Gastrocnemius medialis (tissue), 4 donors: ENCODE data around the gene ARL4D. TPM values are rescaled to one million over a fixed set of nuclear protein-coding genes. Genes with fewer than 3 reads are reported as not detected.
A peak's percentile ranks its signal among the peaks of the same experiment; 100 is the strongest.

Source experiments
- ATAC-seq, 2 donors: fragments of 150-250 bp; one replicate each; pipeline ENCODE4 v1.9.1; 2016
- DNase-seq, 2 donors: peaks; one replicate each; pipeline ENCODE4 v3.0.0-alpha.2; 2019
- H3K27ac ChIP-seq, 4 donors: fragments of 200-600 bp; sonication (generic); 1 replicate in 1 of 4; 2 replicates in 3 of 4; pipeline ENCODE4 v1.5.1; 2016 to 2018; ENCODE audit warnings: mild to moderate bottlenecking in 2 of 4, moderate library complexity in 1 of 4
- H3K27me3 ChIP-seq, 3 donors: fragments of 200-600 bp; sonication (generic) in 2 of 3; 1 replicate in 1 of 3; 2 replicates in 2 of 3; pipeline versions ENCODE4 v1.5.1 to v1.6.0; 2016 to 2019; ENCODE audit warnings: mild to moderate bottlenecking in 1 of 3, moderate library complexity in 1 of 3
- H3K36me3 ChIP-seq, 2 donors: fragments of 200-600 bp; sonication (generic) in 1 of 2; one replicate each; pipeline ENCODE4 v1.5.1; 2017 to 2018
- H3K4me1 ChIP-seq, 2 donors: fragments of 200-600 bp; sonication (generic) in 1 of 2; one replicate each; pipeline ENCODE4 v1.5.1; 2016 to 2017; ENCODE audit warnings: mild to moderate bottlenecking in 2 of 2
- H3K4me3 ChIP-seq, 4 donors: fragments of 200-600 bp; sonication (generic) in 3 of 4; 1 replicate in 1 of 4; 2 replicates in 3 of 4; pipeline ENCODE4 v1.5.1; 2016 to 2019; ENCODE audit warnings: mild to moderate bottlenecking in 2 of 4
- H3K9me3 ChIP-seq, 3 donors: fragments of 200-600 bp; sonication (generic) in 2 of 3; 1 replicate in 1 of 3; 2 replicates in 2 of 3; pipeline ENCODE4 v1.5.1; 2016 to 2019
- POLR2A ChIP-seq, 2 donors: fragments of 450-650 bp; IDR thresholded peaks; one replicate each; pipeline ENCODE4 v1.6.1; 2017; ENCODE audit warnings: antibody characterized with exemption in 2 of 2, mild to moderate bottlenecking in 2 of 2, moderate library complexity in 2 of 2
- in situ Hi-C, 4 donors: fragments of 200-750 bp; cut with MboI; loops; one replicate each; pipeline versions ENCODE4 v1.15.0 to v1.8.0; 2017; ENCODE audit warnings: low sequenced_read_pairs in 4 of 4
- intact Hi-C: fragments of 100-400 bp; cut with DNase I; formaldehyde crosslinking; loops from one replicate; pipeline ENCODE4 v1.15.1; 2023; ENCODE audit warnings: low total_unique reads
- total RNA-seq, 4 donors: library from RNA; depleted of rRNA; stranded (reverse); fragments of >200 nt; gene quantifications; one replicate each; pipeline versions ENCODE4 v1.1.0 to v1.2.3, GENCODE V29; 2016
- TF ChIP-seq, protein P1 (sequence below), 5 experiments: fragments of 450-650 bp in 3 of 5; fragments of 200-600 bp in 2 of 5; sonication (generic) in 2 of 5; IDR thresholded peaks in 4 of 5; conservative IDR thresholded peaks in 1 of 5; 1 replicate in 4 of 5; 2 replicates in 1 of 5; pipeline ENCODE4 v1.5.1; 2016 to 2019; ENCODE audit warnings: antibody characterized with exemption in 5 of 5, mild to moderate bottlenecking in 3 of 5, moderate library complexity in 3 of 5

Gene ARL4D
- total RNA-seq, 4 donors from 2014 or later, result 0.17 to 2.0 (median 1.3) TPM

DNA sequence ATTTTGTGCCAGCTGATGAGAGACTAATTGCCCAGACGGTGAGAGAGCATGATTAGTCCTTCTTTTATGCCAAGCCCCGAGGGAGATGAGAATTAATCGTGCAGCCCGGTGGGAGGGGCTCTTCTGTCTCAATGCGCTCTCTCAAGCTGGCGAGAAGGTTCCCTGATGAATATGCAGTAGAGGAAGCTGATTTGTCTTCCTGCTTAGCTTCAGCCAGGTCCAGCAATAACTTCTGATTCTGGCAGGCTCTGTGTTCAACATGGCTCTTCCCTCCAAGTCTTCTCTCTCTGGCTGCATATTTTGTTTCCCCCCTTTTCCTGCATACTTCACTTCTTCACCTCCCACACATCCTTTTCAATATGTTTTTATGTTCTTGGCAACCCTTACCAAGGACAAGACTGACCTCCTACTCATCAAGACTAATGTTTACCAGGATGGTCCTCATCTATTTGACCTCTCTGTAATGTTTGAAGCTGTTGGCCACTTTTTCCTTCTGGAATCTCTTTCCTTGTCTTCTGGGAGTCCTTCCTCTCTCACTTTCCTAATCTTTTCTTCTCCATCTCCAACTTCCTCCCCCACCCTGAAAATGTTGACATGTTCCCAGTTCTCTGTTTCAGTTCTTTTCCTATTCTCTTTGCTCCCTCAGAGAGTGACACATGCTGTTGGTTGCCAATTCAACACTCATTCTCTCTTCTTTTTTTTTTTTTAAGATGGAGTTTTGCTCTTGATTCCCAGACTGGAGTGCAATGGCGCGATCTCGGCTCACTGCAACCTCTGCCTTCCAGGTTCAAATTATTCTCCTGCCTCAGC is 33.1 kb downstream of the ARL4D start:
- DNase-seq, result no peak

DNA sequence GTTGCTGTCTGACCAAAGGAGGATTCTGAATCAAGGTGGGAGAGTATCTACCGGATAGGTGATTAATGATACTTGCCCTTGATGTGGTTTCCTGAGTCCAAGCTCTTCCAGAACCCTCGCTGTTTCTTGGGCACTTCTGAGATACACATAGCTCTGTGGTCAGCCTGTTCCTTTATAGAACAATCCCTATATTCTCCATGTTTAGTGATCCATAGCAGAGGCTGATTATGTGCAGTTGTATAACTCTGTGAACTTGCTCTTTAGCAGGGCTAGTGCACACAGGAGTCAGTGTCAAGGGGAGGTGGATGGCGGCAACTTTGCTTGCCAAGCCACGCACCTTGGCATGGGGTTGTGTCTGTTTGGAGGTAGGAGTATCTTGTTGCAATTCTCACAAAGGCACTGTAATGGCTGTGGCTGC is 36.1 kb downstream of the ARL4D start:
- peaks cover 0 to 5% (median 5%) of the 10 kb centered on the region in 3 donors for H3K27me3 ChIP-seq
- ATAC-seq, result no peak
- H3K4me3 ChIP-seq, result no peak overlapping the region
- no peaks in the 10 kb centered on the region for H3K36me3 ChIP-seq
- H3K27ac ChIP-seq, result no peak overlapping the region
- no peaks in the 10 kb centered on the region for H3K4me1 ChIP-seq
- intact Hi-C loops, result no loop called here
- H3K9me3 ChIP-seq, result no peaks in the 10 kb centered on the region
- in situ Hi-C loops, result no loop called here
- DNase-seq, result no peak
- no peak for TF ChIP-seq POLR2A (IDR thresholded peaks at IDR 0.05)
- TF ChIP-seq, protein P1, sequence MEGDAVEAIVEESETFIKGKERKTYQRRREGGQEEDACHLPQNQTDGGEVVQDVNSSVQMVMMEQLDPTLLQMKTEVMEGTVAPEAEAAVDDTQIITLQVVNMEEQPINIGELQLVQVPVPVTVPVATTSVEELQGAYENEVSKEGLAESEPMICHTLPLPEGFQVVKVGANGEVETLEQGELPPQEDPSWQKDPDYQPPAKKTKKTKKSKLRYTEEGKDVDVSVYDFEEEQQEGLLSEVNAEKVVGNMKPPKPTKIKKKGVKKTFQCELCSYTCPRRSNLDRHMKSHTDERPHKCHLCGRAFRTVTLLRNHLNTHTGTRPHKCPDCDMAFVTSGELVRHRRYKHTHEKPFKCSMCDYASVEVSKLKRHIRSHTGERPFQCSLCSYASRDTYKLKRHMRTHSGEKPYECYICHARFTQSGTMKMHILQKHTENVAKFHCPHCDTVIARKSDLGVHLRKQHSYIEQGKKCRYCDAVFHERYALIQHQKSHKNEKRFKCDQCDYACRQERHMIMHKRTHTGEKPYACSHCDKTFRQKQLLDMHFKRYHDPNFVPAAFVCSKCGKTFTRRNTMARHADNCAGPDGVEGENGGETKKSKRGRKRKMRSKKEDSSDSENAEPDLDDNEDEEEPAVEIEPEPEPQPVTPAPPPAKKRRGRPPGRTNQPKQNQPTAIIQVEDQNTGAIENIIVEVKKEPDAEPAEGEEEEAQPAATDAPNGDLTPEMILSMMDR (IDR thresholded peaks at IDR 0.05 in 4 of 5, conservative IDR thresholded peaks at IDR 0.05 in 1 of 5), result no peak

More for the DNA sequence above, 33.1 kb downstream of the ARL4D start:
- H3K36me3 ChIP-seq, result no peaks in the 10 kb centered on the region
- intact Hi-C loops, result no loop called here
- ATAC-seq, result peak; percentile 69 to 70
- no peaks in the 10 kb centered on the region for H3K4me1 ChIP-seq
- H3K9me3 ChIP-seq, result no peaks in the 10 kb centered on the region
- no peak overlapping the region for H3K4me3 ChIP-seq
- H3K27me3 ChIP-seq, result peaks cover 0 to 5% (median 5%) of the 10 kb centered on the region in 3 donors
- peak overlapping the region in 1 of 4 donors; percentile 34 for H3K27ac ChIP-seq
- in situ Hi-C loops, result no loop called here
- TF ChIP-seq, protein P1 (IDR thresholded peaks at IDR 0.05 in 4 of 5, conservative IDR thresholded peaks at IDR 0.05 in 1 of 5), result no peak
- TF ChIP-seq POLR2A (IDR thresholded peaks at IDR 0.05), result no peak

DNA sequence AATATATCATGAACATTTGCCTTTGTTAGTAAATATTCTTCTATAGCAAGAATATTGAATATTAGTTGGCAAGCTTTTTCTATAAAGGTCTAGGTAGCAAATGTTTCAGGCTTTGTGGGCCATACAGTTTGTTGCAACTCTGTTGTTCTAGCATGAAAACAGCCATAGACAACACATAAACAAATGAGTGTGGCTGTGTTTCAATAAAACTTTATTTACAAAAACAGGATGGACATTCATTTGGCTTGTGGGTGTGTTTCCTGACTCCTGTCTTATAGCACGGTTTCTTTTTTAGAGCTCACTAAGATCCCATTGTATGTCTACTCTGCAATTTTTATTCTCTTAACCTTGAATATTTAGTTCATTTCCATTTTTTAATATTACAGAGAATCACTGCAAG is 39.0 kb downstream of the ARL4D start:
- H3K9me3 ChIP-seq, result no peaks in the 10 kb centered on the region
- intact Hi-C loops, result no loop called here
- H3K4me3 ChIP-seq, result no peak overlapping the region
- H3K27ac ChIP-seq, result no peak overlapping the region
- ATAC-seq, result no peak
- no peaks in the 10 kb centered on the region for H3K36me3 ChIP-seq
- TF ChIP-seq POLR2A (IDR thresholded peaks at IDR 0.05), result no peak
- TF ChIP-seq, protein P1 (IDR thresholded peaks at IDR 0.05 in 4 of 5, conservative IDR thresholded peaks at IDR 0.05 in 1 of 5), result no peak
- in situ Hi-C loops, result no loop called here
- no peak for DNase-seq
- no peaks in the 10 kb centered on the region for H3K4me1 ChIP-seq
- H3K27me3 ChIP-seq, result peaks cover 0 to 5% (median 5%) of the 10 kb centered on the region in 3 donors

DNA sequence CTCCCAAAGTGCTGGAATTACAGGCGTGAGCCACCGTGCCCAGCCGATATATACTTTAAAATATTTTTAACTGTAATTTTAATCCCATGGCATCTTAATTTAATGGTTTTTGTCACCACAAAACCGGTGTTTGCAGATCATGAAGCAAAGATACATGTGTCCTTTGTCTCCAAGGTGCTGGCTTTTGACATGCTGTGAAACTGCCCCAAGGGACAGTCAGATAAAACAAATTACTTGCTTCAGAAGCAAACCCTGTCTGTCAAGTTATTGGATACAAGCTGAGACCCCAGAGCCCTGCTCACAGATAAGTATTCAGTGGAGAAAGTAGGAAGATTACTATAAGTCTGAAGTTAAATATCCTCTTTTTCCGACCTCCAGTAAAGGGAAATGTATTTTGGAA is 39.8 kb downstream of the ARL4D start:
- DNase-seq (no peak), ATAC-seq (no peak)
- in situ Hi-C loops (no loop called here), intact Hi-C loops (no loop called here)
- Histone ChIP-seq H3K27ac (no peak overlapping the region), H3K36me3 (no peaks in the 10 kb centered on the region), H3K9me3 (no peaks in the 10 kb centered on the region), H3K27me3 (peaks cover 0 to 4% (median 0%) of the 10 kb centered on the region in 3 donors), H3K4me3 (no peak overlapping the region), H3K4me1 (no peaks in the 10 kb centered on the region)
- no peak for TF ChIP-seq POLR2A (IDR thresholded peaks at IDR 0.05)

DNA sequence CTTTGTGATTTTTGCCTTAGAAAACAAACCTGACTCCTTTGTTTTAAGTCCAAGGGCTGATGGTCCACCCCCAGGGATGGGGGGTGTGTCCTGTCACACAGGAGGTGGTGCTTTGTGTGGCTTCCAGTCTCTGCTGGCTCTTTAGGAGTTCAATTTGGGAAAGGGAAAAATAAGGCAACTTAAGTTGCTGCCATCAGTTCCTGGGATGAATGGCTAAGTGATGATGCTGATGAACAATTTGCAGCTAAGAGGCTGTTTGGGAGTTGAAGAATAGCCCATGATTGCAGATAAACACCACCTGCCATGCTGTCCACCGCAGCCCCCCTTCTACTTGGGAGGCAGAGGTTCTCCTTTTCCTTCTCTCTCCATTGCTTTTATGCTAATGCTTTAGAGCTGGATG is 40.2 kb downstream of the ARL4D start:
- Histone ChIP-seq H3K4me3 (no peak overlapping the region), H3K4me1 (no peaks in the 10 kb centered on the region), H3K27ac (no peak overlapping the region), H3K36me3 (no peaks in the 10 kb centered on the region), H3K9me3 (no peaks in the 10 kb centered on the region), H3K27me3 (peaks cover 0 to 2% (median 0%) of the 10 kb centered on the region in 3 donors)
- ATAC-seq (no peak), DNase-seq (no peak)
- intact Hi-C loops, result no loop called here
- in situ Hi-C loops, result no loop called here
- TF ChIP-seq, protein P1 (IDR thresholded peaks at IDR 0.05 in 4 of 5, conservative IDR thresholded peaks at IDR 0.05 in 1 of 5), result no peak
- no peak for TF ChIP-seq POLR2A (IDR thresholded peaks at IDR 0.05)
